Smooth muscle cell (in vitro differentiated cells): ENCODE results near the gene AKAP13. TPM values are rescaled to one million over a fixed set of nuclear protein-coding genes. Genes with fewer than 3 reads are reported as not detected.

Experiments used
- DNase-seq: peaks from one replicate; lab custom pipeline; 2025; ENCODE audit not compliant: unreplicated experiment; lab: John Stamatoyannopoulos, UW
- H2AFZ ChIP-seq: fragments of 200-600 bp; sonication (generic); 2 replicates; pipeline ENCODE4 v1.6.0; 2016; ENCODE audit warnings: antibody characterized with exemption, low read depth, mild to moderate bottlenecking
- H3F3A ChIP-seq: fragments of 200-600 bp; sonication (generic); 2 replicates; pipeline ENCODE4 v1.6.0; 2017; ENCODE audit warnings: antibody characterized with exemption, low read depth
- H3K27ac ChIP-seq: fragments of 200-600 bp; sonication (generic); 2 replicates; pipeline ENCODE4 v1.5.1; 2016; ENCODE audit warnings: low read depth, mild to moderate bottlenecking
- H3K27me3 ChIP-seq: fragments of 200-600 bp; sonication (generic); 2 replicates; pipeline ENCODE4 v1.6.1; 2016; ENCODE audit warnings: low read depth, mild to moderate bottlenecking
- H3K36me3 ChIP-seq: fragments of 200-600 bp; sonication (generic); 2 replicates; pipeline ENCODE4 v1.5.1; 2016; ENCODE audit warnings: low read depth
- H3K4me1 ChIP-seq: fragments of 200-600 bp; sonication (generic); 2 replicates; pipeline ENCODE4 v1.5.1; 2016; ENCODE audit warnings: low read depth
- H3K4me2 ChIP-seq: fragments of 200-600 bp; sonication (generic); 2 replicates; pipeline ENCODE4 v1.6.0; 2016; ENCODE audit warnings: mild to moderate bottlenecking
- H3K4me3 ChIP-seq: fragments of 200-600 bp; sonication (generic); 2 replicates; pipeline ENCODE4 v1.5.1; 2016; ENCODE audit warnings: mild to moderate bottlenecking
- H3K79me2 ChIP-seq: fragments of 200-600 bp; sonication (generic); 2 replicates; pipeline ENCODE4 v1.6.0; 2016; ENCODE audit warnings: low read depth, mild to moderate bottlenecking
- H3K9ac ChIP-seq: fragments of 200-600 bp; sonication (generic); 2 replicates; pipeline ENCODE4 v1.6.0; 2016; ENCODE audit warnings: low read depth
- H3K9me3 ChIP-seq: fragments of 200-600 bp; sonication (generic); replicated peaks from 2 replicates; pipeline ENCODE4 v1.5.1; 2016; ENCODE audit warnings: low read depth
- H4K20me1 ChIP-seq: fragments of 200-600 bp; sonication (generic); 2 replicates; pipeline ENCODE4 v1.6.0; 2016; ENCODE audit warnings: low read depth
- CTCF ChIP-seq: fragments of 200-600 bp; sonication (generic); IDR thresholded peaks from 2 replicates; pipeline ENCODE4 v1.5.1; 2017; ENCODE audit warnings: borderline replicate concordance, mild to moderate bottlenecking, antibody characterized with exemption; ENCODE audit not compliant: insufficient read depth, poor library complexity, severe bottlenecking
- WGBS: methylation state at CpG from one replicate; pipeline ENCODE4 v1.1.7; 2016; ENCODE audit warnings: low lambda C conversion rate; 5-methylcytosine and 5-hydroxymethylcytosine counted together
- polyA plus RNA-seq: library from polyadenylated mRNA; unstranded; fragments of >200 nt; fragmentation: Nextera tagmentation; extraction: Ambion mirVana; gene quantifications from 2 replicates; pipeline ENCODE4 v1.2.1, GENCODE V29; 2016
- total RNA-seq: library from RNA; depleted of rRNA; stranded (reverse); fragments of >200 nt; gene quantifications from 2 replicates; pipeline ENCODE4 v1.2.3, GENCODE V29; 2014

Gene AKAP13
- total and polyA plus RNA-seq, 2 experiments from 2014 or later, result 43.3 to 63.5 TPM

DNA sequence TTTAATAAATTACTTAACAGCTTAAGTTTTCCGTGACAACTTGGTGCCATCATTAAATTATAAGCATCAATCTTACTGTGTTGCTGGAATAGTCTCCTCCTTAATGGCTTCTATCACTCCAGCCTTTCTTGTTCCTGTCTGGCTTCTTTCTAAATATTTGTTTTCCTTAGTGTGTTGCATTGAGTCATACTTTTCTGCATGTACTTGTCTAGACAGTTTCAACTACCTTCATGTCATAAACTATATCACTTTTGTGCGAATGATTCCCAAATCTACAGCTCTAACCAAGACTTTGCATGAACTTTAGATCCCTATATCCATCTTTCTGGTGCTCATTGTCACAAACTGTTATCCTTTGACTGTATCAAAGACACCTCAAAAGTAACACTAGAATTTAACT is 78.4 kb downstream of the AKAP13 start:
- H2AFZ ChIP-seq, result no peak overlapping the region
- DNase-seq, result no peak
- no peak for TF ChIP-seq CTCF
- H3K36me3 ChIP-seq, result no peaks in the 10 kb centered on the region
- H3K79me2 ChIP-seq, result peaks cover 94% of the 10 kb centered on the region
- 49% methylated on average over 2 of the region's 2 CpGs for WGBS
- peak overlapping the region; percentile 61 for H3K9ac ChIP-seq
- H3K4me1 ChIP-seq, result peaks cover 26% of the 10 kb centered on the region
- H3K27ac ChIP-seq, result peak overlapping the region; percentile 89
- H3K4me3 ChIP-seq, result no peak overlapping the region
- peaks cover 56% of the 10 kb centered on the region for H4K20me1 ChIP-seq
- no peaks in the 10 kb centered on the region for H3K27me3 ChIP-seq
- peaks cover 16% of the 10 kb centered on the region for H3F3A ChIP-seq
- peak overlapping the region; percentile 26 for H3K4me2 ChIP-seq
- H3K9me3 ChIP-seq, result no peaks in the 10 kb centered on the region

GRCh38 chr15:85462029-85462428 is 81.6 kb downstream of the AKAP13 start:
- H3K27ac ChIP-seq, result peak overlapping the region; percentile 47

DNA sequence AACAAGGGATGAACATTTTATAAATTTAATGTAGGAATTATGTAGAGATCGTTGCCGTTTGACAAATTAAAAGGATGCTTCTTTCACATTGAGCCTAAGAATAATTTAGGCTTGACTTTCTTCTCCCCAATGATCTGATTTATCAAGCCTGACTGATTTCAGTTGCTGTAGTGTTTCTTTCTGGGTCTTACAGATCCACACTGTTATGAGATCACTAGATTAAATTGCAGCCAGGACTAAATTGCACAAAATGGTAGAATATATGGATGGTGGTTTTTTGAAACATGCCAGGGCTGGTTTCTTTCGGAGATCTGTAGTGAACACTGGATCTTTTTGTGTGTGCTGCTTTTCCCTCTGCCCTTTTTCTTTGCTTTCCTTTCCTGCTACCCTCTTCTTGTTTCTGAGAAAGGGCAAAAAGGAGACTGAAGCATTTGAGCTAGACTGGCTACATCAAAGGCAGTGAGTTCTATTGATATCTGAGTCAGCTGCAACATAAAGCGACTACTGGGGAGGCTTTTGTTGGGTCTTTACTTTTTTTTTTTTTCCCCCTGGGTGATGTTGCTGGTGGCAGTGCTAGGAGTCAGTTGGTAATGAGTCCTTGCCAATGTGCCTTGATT is 83.0 kb downstream of the AKAP13 start:
- TF ChIP-seq CTCF, result no peak
- H2AFZ ChIP-seq, result no peak overlapping the region
- peaks cover 11% of the 10 kb centered on the region for H3F3A ChIP-seq
- 53% methylated on average over 4 of the region's 4 CpGs for WGBS
- H3K4me2 ChIP-seq, result peak overlapping the region; percentile 60
- no peak overlapping the region for H3K4me3 ChIP-seq
- peaks cover 33% of the 10 kb centered on the region for H4K20me1 ChIP-seq
- H3K4me1 ChIP-seq, result peaks cover 21% of the 10 kb centered on the region
- peaks cover 83% of the 10 kb centered on the region for H3K79me2 ChIP-seq
- H3K36me3 ChIP-seq, result no peaks in the 10 kb centered on the region
- H3K9me3 ChIP-seq, result no peaks in the 10 kb centered on the region
- H3K27me3 ChIP-seq, result no peaks in the 10 kb centered on the region
- peak overlapping the region; percentile 58 for H3K27ac ChIP-seq
- no peak overlapping the region for H3K9ac ChIP-seq
- DNase-seq, result no peak

More at GRCh38 chr15:85462029-85462428, 81.6 kb downstream of the AKAP13 start:
- H2AFZ ChIP-seq, result no peak overlapping the region
- peaks cover 11% of the 10 kb centered on the region for H3F3A ChIP-seq
- H3K27me3 ChIP-seq, result no peaks in the 10 kb centered on the region
- H4K20me1 ChIP-seq, result peaks cover 34% of the 10 kb centered on the region
- peaks cover 28% of the 10 kb centered on the region for H3K4me1 ChIP-seq
- H3K4me3 ChIP-seq, result no peak overlapping the region
- no peaks in the 10 kb centered on the region for H3K36me3 ChIP-seq
- no peaks in the 10 kb centered on the region for H3K9me3 ChIP-seq
- no peak for DNase-seq
- no peak overlapping the region for H3K9ac ChIP-seq
- H3K4me2 ChIP-seq, result no peak overlapping the region
- peaks cover 83% of the 10 kb centered on the region for H3K79me2 ChIP-seq
- TF ChIP-seq CTCF, result no peak

- H3K9me3 ChIP-seq, result no peaks in the 10 kb centered on the region
- H3K4me3 ChIP-seq, result no peak overlapping the region
- H3K4me2 ChIP-seq, result peak overlapping the region; percentile 60
- H3K27me3 ChIP-seq, result no peaks in the 10 kb centered on the region
- H3K27ac ChIP-seq, result peak overlapping the region; percentile 58
- H3K36me3 ChIP-seq, result no peaks in the 10 kb centered on the region
- peaks cover 11% of the 10 kb centered on the region for H3F3A ChIP-seq
- H3K4me1 ChIP-seq, result peaks cover 21% of the 10 kb centered on the region
- no peak overlapping the region for H3K9ac ChIP-seq
- WGBS, result 49% methylated on average over 6 of the region's 6 CpGs
- H4K20me1 ChIP-seq, result peaks cover 30% of the 10 kb centered on the region
- no peak overlapping the region for H2AFZ ChIP-seq
- no peak for TF ChIP-seq CTCF
- peaks cover 83% of the 10 kb centered on the region for H3K79me2 ChIP-seq
- no peak for DNase-seq
Measured at GRCh38 chr15:85463976-85464375, 83.6 kb downstream of the AKAP13 start.
